Sigmoid colon (tissue), 7 donors: Measurements from ENCODE around the gene ANKRD13D. TPM values are rescaled to one million over a fixed set of nuclear protein-coding genes. Genes with fewer than 3 reads are reported as not detected.

Experiments
- DNase-seq: peaks from one replicate; pipeline ENCODE4 v3.0.0-alpha.2; 2019
- H3K27ac ChIP-seq, 4 donors: fragments of 200-600 bp; sonication (generic); one replicate each; pipeline ENCODE4 v1.5.1; 2016 to 2019; ENCODE audit warnings: mild to moderate bottlenecking in 1 of 4
- H3K27me3 ChIP-seq, 3 donors: fragments of 200-600 bp; sonication (generic); one replicate each; pipeline ENCODE4 v1.5.1; 2019; ENCODE audit warnings: mild to moderate bottlenecking in 1 of 3
- H3K36me3 ChIP-seq, 4 donors: fragments of 200-600 bp; sonication (generic); one replicate each; pipeline ENCODE4 v1.5.1; 2016 to 2019
- H3K4me1 ChIP-seq, 4 donors: fragments of 200-600 bp; sonication (generic); one replicate each; pipeline ENCODE4 v1.5.1; 2017 to 2019
- H3K4me3 ChIP-seq, 4 donors: fragments of 200-600 bp; sonication (generic); one replicate each; pipeline ENCODE4 v1.5.1; 2017 to 2019; ENCODE audit warnings: mild to moderate bottlenecking in 2 of 4, moderate library complexity in 1 of 4
- H3K9me3 ChIP-seq, 4 donors: fragments of 200-600 bp in 3 of 4; sonication (generic) in 3 of 4; one replicate each; pipeline versions ENCODE4 v1.5.1 to v1.6.1; 2013 to 2019
- CTCF ChIP-seq, 4 experiments: fragments of 450-650 bp in 3 of 4; fragments of 200-600 bp in 1 of 4; IDR thresholded peaks; one replicate each; pipeline ENCODE4 v1.5.1; 2016 to 2019; ENCODE audit warnings: antibody characterized with exemption in 4 of 4, mild to moderate bottlenecking in 3 of 4, moderate library complexity in 2 of 4
- EP300 ChIP-seq, 4 donors: sonication (generic); formaldehyde crosslinking; IDR thresholded peaks; one replicate each; pipeline ENCODE4 v1.6.1; 2017; ENCODE audit warnings: antibody characterized with exemption in 4 of 4
- POLR2A ChIP-seq, 2 donors: fragments of 450-650 bp; IDR thresholded peaks; one replicate each; pipeline ENCODE4 v1.6.1; 2016; ENCODE audit warnings: antibody characterized with exemption in 2 of 2, mild to moderate bottlenecking in 2 of 2, moderate library complexity in 2 of 2
- POLR2AphosphoS5 ChIP-seq, 4 donors: sonication (generic); formaldehyde crosslinking; IDR thresholded peaks; one replicate each; pipeline ENCODE4 v1.6.1; 2017; ENCODE audit warnings: antibody characterized with exemption in 4 of 4
- WGBS, 2 donors: extraction: QIAGEN DNeasy Blood & Tissue Kit; methylation state at CpG; one replicate each; pipeline ENCODE4 v1.1.7; 2013; 5-methylcytosine and 5-hydroxymethylcytosine counted together
- intact Hi-C: fragments of 100-400 bp; cut with DNase I; formaldehyde crosslinking; loops from one replicate; pipeline ENCODE4 v1.15.1; 2023
- polyA plus RNA-seq, 3 donors: library from polyadenylated mRNA; stranded (reverse); fragments of 200-250 nt; gene quantifications; one replicate each; pipeline ENCODE4 v1.2.3, GENCODE V29; 2013
- total RNA-seq, 4 donors: library from RNA; depleted of rRNA; stranded (reverse); fragments of >200 nt; gene quantifications; one replicate each; pipeline ENCODE4 v1.1.0, GENCODE V29; 2016
- donor health status: healthy with polysubstance abuse.
- donor health status: Bipolar disorder and iron deficiency.
- donor health status: healthy.

The ANKRD13D gene
- total and polyA plus RNA-seq, 7 donors: 9.0 to 45.7 (median 24.0) TPM

- Histone ChIP-seq H3K4me3 (no peak overlapping the region), H3K9me3 (no peaks in the 10 kb centered on the region), H3K27ac (peak overlapping the region; percentile 84 to 89 (median 85)), H3K27me3 (no peaks in the 10 kb centered on the region), H3K36me3 (peaks cover 0 to 5% (median 0%) of the 10 kb centered on the region in 4 donors), H3K4me1 (peaks cover 0 to 100% (median 98%) of the 10 kb centered on the region in 4 donors)
- WGBS, 2 donors: 51 to 60% methylated on average over 14 of the region's 14 CpGs
- no peak for TF ChIP-seq EP300 (IDR thresholded peaks at IDR 0.05)
- TF ChIP-seq POLR2A (IDR thresholded peaks at IDR 0.05): no peak
- no peak for TF ChIP-seq POLR2AphosphoS5 (IDR thresholded peaks at IDR 0.05)
- no peak for TF ChIP-seq CTCF (IDR thresholded peaks at IDR 0.05)
- DNase-seq: peak; percentile 67
- intact Hi-C loops: no loop called here
These were observed 15.7 kb upstream of the ANKRD13D start for GRCh38 chr11:67273260-67273990.

- WGBS, 2 donors: 62 to 78% methylated on average over 35 of the region's 35 CpGs
- no peaks in the 10 kb centered on the region for H3K9me3 ChIP-seq
- DNase-seq: peak; percentile 70
- peaks cover 0 to 99% (median 87%) of the 10 kb centered on the region in 4 donors for H3K4me1 ChIP-seq
- H3K27ac ChIP-seq: peak overlapping the region; percentile 64 to 89 (median 84)
- no peak overlapping the region for H3K4me3 ChIP-seq
- peaks cover 7 to 14% (median 11%) of the 10 kb centered on the region in 4 donors for H3K36me3 ChIP-seq
- intact Hi-C loops: no loop called here
- no peaks in the 10 kb centered on the region for H3K27me3 ChIP-seq
- TF ChIP-seq POLR2A (IDR thresholded peaks at IDR 0.05): no peak
- no peak for TF ChIP-seq CTCF (IDR thresholded peaks at IDR 0.05)
- TF ChIP-seq EP300 (IDR thresholded peaks at IDR 0.05): no peak
- no peak for TF ChIP-seq POLR2AphosphoS5 (IDR thresholded peaks at IDR 0.05)
These were observed 14.1 kb upstream of the ANKRD13D start for GRCh38 chr11:67274768-67275605.

- 83 to 88% methylated on average over 17 of the region's 17 CpGs for WGBS, 2 donors
- intact Hi-C loops: no loop called here
- H3K27ac ChIP-seq: peak overlapping the region; percentile 84 to 89 (median 85)
- peaks cover 0 to 91% (median 79%) of the 10 kb centered on the region in 4 donors for H3K4me1 ChIP-seq
- peak; percentile 59 for DNase-seq
- H3K27me3 ChIP-seq: no peaks in the 10 kb centered on the region
- peaks cover 15 to 22% (median 19%) of the 10 kb centered on the region in 4 donors for H3K36me3 ChIP-seq
- no peaks in the 10 kb centered on the region for H3K9me3 ChIP-seq
- TF ChIP-seq POLR2A (IDR thresholded peaks at IDR 0.05) (no peak), EP300 (IDR thresholded peaks at IDR 0.05) (no peak), CTCF (IDR thresholded peaks at IDR 0.05) (no peak), POLR2AphosphoS5 (IDR thresholded peaks at IDR 0.05) (no peak)
- no peak overlapping the region for H3K4me3 ChIP-seq
These were observed 13.3 kb upstream of the ANKRD13D start for GRCh38 chr11:67275606-67276409.

- Histone ChIP-seq H3K4me3 (peak overlapping the region in 3 of 4 donors; percentile 38 to 41 (median 40)), H3K36me3 (peaks cover 25 to 32% (median 28%) of the 10 kb centered on the region in 4 donors), H3K27ac (peak overlapping the region; percentile 84 to 89 (median 85)), H3K9me3 (no peaks in the 10 kb centered on the region), H3K4me1 (peaks cover 0 to 81% (median 69%) of the 10 kb centered on the region in 4 donors), H3K27me3 (no peaks in the 10 kb centered on the region)
- intact Hi-C loops: no loop called here
- TF ChIP-seq POLR2AphosphoS5 (IDR thresholded peaks at IDR 0.05): no peak
- no peak for TF ChIP-seq CTCF (IDR thresholded peaks at IDR 0.05)
- TF ChIP-seq EP300 (IDR thresholded peaks at IDR 0.05): no peak
- TF ChIP-seq POLR2A (IDR thresholded peaks at IDR 0.05): no peak
- 11 to 17% methylated on average over 16 of the region's 16 CpGs for WGBS, 2 donors
- peak; percentile 74 for DNase-seq
These were observed 12.3 kb upstream of the ANKRD13D start for GRCh38 chr11:67276781-67277230.
